Heart right ventricle (tissue), 16 donors: Measurements from ENCODE around the gene PRKAA1. TPM values are rescaled to one million over a fixed set of nuclear protein-coding genes. Genes with fewer than 3 reads are reported as not detected.
"Not testable (repeated sequence)": the region's sequence is repeated elsewhere in the genome, so short reads cannot be mapped to it uniquely, and the experiment has no call there.

Experiments used
- ATAC-seq, 8 donors: fragments of 200-7000 bp; cut with Tn5 transposase; one replicate each; pipeline ENCODE4 v1.9.1; 2020; ENCODE audit warnings: mild to moderate bottlenecking in 8 of 8, moderate library complexity in 8 of 8, moderate number of reproducible peaks in 1 of 8
- DNase-seq, 2 donors: peaks; one replicate each; pipeline ENCODE4 v3.0.0-alpha.2; 2020
- H3K27ac ChIP-seq, 10 donors: fragments of 200-600 bp; sonication (generic) in 2 of 10; one replicate each; pipeline versions ENCODE4 v1.5.0 to v1.8.0; 2020 to 2022; ENCODE audit warnings: mild to moderate bottlenecking in 3 of 10
- H3K27me3 ChIP-seq, 7 donors: fragments of 200-600 bp; one replicate each; pipeline ENCODE4 v1.8.0; 2021 to 2022; ENCODE audit warnings: mild to moderate bottlenecking in 2 of 7
- H3K36me3 ChIP-seq, 9 donors: fragments of 200-600 bp; sonication (generic) in 1 of 9; one replicate each; pipeline versions ENCODE4 v1.5.0 to v1.8.0; 2020 to 2022; ENCODE audit warnings: mild to moderate bottlenecking in 2 of 9
- H3K4me1 ChIP-seq, 9 donors: fragments of 200-600 bp; sonication (generic) in 1 of 9; one replicate each; pipeline versions ENCODE4 v1.5.0 to v1.8.0; 2020 to 2022; ENCODE audit warnings: mild to moderate bottlenecking in 4 of 9
- H3K4me3 ChIP-seq, 10 donors: fragments of 200-600 bp; sonication (generic) in 2 of 10; one replicate each; pipeline versions ENCODE4 v1.5.0 to v1.8.0; 2020 to 2022; ENCODE audit warnings: mild to moderate bottlenecking in 7 of 10, moderate library complexity in 2 of 10
- H3K9me3 ChIP-seq, 11 donors: fragments of 200-600 bp in 10 of 11; sonication (generic) in 2 of 11; one replicate each; pipeline versions ENCODE4 v1.5.0 to v1.8.0; 2013 to 2022; ENCODE audit warnings: mild to moderate bottlenecking in 2 of 11, control low read depth in 1 of 11, moderate library complexity in 1 of 11
- WGBS, 2 donors: extraction: QIAGEN DNeasy Blood & Tissue Kit; methylation state at CpG; one replicate each; pipeline ENCODE4 v1.1.7; 2013; ENCODE audit warnings: inconsistent platforms in 1 of 2; 5-methylcytosine and 5-hydroxymethylcytosine counted together
- intact Hi-C, 10 donors: fragments of 100-400 bp; cut with DNase I; formaldehyde crosslinking; loops; one replicate each; pipeline versions ENCODE4 v1.11.1 to v1.14.2; 2022
- polyA plus RNA-seq, 2 donors: library from polyadenylated mRNA; stranded (reverse); fragments of 200-250 nt; gene quantifications; one replicate each; pipeline ENCODE4 v1.2.3, GENCODE V29; 2013
- total RNA-seq, 10 donors: library from RNA; stranded (reverse); fragmentation: NEBNext Ultra II Directional in 3 of 10; extraction: Animal tissue kit (Norgen Biotek cat#: 25700) in 3 of 10; gene quantifications; one replicate each; pipeline versions ENCODE4 v1.2.1 to v1.2.4, GENCODE V29; 2021 to 2023
- TF ChIP-seq, protein P1 (sequence below), 9 donors: fragments of 200-600 bp; sonication (generic) in 2 of 9; IDR thresholded peaks; one replicate each; pipeline versions ENCODE4 v1.5.0 to v1.8.0; 2021 to 2022; ENCODE audit warnings: antibody characterized with exemption in 9 of 9, mild to moderate bottlenecking in 5 of 9, moderate library complexity in 1 of 9
- donor health status: Arrhythmogenic right ventricular cardiomyopathy.
- donor health status: ischemic (EF 13 %, LVEDD 7.1; RV severe dilation, severe dysfunction).
- donor health status: healthy with polysubstance abuse.
- donor health status: DM: no; HTN: yes; CAD: no.
- donor health status: DM: no; HTN: no; CAD: no.
- donor health status: ischemic (EF 25% LVEDD 6.9; RV normal size, moderate dysfunction).
- donor health status: ischemic (EF 25% LVEDD 5.7; RV mildly dilated, moderate dysfunction).
- donor health status: healthy.
- donor health status: DM: yes; HTN: yes; CAD: no.
- donor health status: Ischemic cardiomyopathy.
- donor health status: ischemic (EF 35%, LVEDD 5.7; RV mildly dilated, moderate dysfunction).
- donor health status: nonischemic (EF 11% LVEDD 7.7; RV severe dilation, severe dysfunction).
- donor health status: DM: yes; HTN: yes; CAD: no.
- donor health status: PGD.
- donor health status: ischemic (EF 29% LVEDD 5.4; RV normal size, mild dysfunction).
- donor health status: nonischemic (EF 23%, LVEDD 6.1; RV moderate dilation, normal function).

The PRKAA1 gene
- total and polyA plus RNA-seq, 12 donors, result 11.0 to 53.2 (median 41.2) TPM

- intact Hi-C loops, result no loop called here
- DNase-seq, result no peak
- 83 to 86% methylated on average over 3 of the region's 3 CpGs for WGBS, 2 donors
Observed at GRCh38 chr5:40828021-40828631, 30.0 kb upstream of the PRKAA1 start.

GRCh38 chr5:40827188-40827977, 29.2 kb upstream of the PRKAA1 start:
- 88 to 91% methylated on average over 14 of the region's 14 CpGs for WGBS, 2 donors
- intact Hi-C loops, result no loop called here

More at GRCh38 chr5:40828021-40828631, 30.0 kb upstream of the PRKAA1 start:
- H3K4me1 ChIP-seq, result peaks cover 0 to 16% (median 5%) of the 10 kb centered on the region in 9 donors
- no peak overlapping the region for H3K27ac ChIP-seq
- H3K36me3 ChIP-seq, result peaks cover 0 to 85% (median 45%) of the 10 kb centered on the region in 9 donors
- ATAC-seq, result no peak
- H3K4me3 ChIP-seq, result no peak overlapping the region
- H3K9me3 ChIP-seq, result no peaks in the 10 kb centered on the region
- H3K27me3 ChIP-seq, result no peaks in the 10 kb centered on the region
- TF ChIP-seq, protein P1, sequence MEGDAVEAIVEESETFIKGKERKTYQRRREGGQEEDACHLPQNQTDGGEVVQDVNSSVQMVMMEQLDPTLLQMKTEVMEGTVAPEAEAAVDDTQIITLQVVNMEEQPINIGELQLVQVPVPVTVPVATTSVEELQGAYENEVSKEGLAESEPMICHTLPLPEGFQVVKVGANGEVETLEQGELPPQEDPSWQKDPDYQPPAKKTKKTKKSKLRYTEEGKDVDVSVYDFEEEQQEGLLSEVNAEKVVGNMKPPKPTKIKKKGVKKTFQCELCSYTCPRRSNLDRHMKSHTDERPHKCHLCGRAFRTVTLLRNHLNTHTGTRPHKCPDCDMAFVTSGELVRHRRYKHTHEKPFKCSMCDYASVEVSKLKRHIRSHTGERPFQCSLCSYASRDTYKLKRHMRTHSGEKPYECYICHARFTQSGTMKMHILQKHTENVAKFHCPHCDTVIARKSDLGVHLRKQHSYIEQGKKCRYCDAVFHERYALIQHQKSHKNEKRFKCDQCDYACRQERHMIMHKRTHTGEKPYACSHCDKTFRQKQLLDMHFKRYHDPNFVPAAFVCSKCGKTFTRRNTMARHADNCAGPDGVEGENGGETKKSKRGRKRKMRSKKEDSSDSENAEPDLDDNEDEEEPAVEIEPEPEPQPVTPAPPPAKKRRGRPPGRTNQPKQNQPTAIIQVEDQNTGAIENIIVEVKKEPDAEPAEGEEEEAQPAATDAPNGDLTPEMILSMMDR (IDR thresholded peaks at IDR 0.05), result no peak

GRCh38 chr5:40826489-40827187, 28.5 kb upstream of the PRKAA1 start:
- Histone ChIP-seq H3K9me3 (no peaks in the 10 kb centered on the region), H3K27ac (no peak overlapping the region), H3K27me3 (no peaks in the 10 kb centered on the region), H3K4me1 (peaks cover 0 to under 1% (median 0%) of the 10 kb centered on the region in 9 donors), H3K4me3 (no peak overlapping the region), H3K36me3 (peaks cover 0 to 70% (median 39%) of the 10 kb centered on the region in 9 donors)
- intact Hi-C loops, result no loop called here
- DNase-seq (no peak), ATAC-seq (no peak)
- TF ChIP-seq, protein P1 (IDR thresholded peaks at IDR 0.05), result no peak
- WGBS, 2 donors, result 89 to 91% methylated on average over 5 of the region's 5 CpGs

More at GRCh38 chr5:40827188-40827977, 29.2 kb upstream of the PRKAA1 start:
- no peak for DNase-seq
- Histone ChIP-seq H3K4me1 (peaks cover 0 to 8% (median 0%) of the 10 kb centered on the region in 9 donors), H3K27ac (no peak overlapping the region), H3K36me3 (peaks cover 0 to 77% (median 45%) of the 10 kb centered on the region in 9 donors), H3K27me3 (no peaks in the 10 kb centered on the region), H3K4me3 (no peak overlapping the region), H3K9me3 (no peaks in the 10 kb centered on the region)
- ATAC-seq, result no peak
- TF ChIP-seq, protein P1 (IDR thresholded peaks at IDR 0.05), result no peak

GRCh38 chr5:40825461-40826043, 27.4 kb upstream of the PRKAA1 start:
- H3K4me1 ChIP-seq, H3K27me3 ChIP-seq, ATAC-seq, H3K9me3 ChIP-seq, intact Hi-C loops, H3K27ac ChIP-seq, DNase-seq, H3K4me3 ChIP-seq: not testable (repeated sequence)
- WGBS, 2 donors, result 93 to 94% methylated on average over 11 of the region's 11 CpGs
- H3K36me3 ChIP-seq, result peaks cover 0 to 59% (median 30%) of the 10 kb centered on the region in 9 donors
